PC-3 (cell line): Measurements from ENCODE around the gene NAT9. TPM values are rescaled to one million over a fixed set of nuclear protein-coding genes. Genes with fewer than 3 reads are reported as not detected.

Experiments used
- ATAC-seq: fragments of 200-7000 bp; cut with Tn5 transposase; 2 replicates; pipeline ENCODE4 v1.9.1; 2020; ENCODE audit warnings: mild to moderate bottlenecking, moderate library complexity
- BruUV-seq: library from RNA; stranded (reverse); fragments of 400-500 nt; replicated peaks from 2 replicates; lab custom pipeline; 2021; lab: Mats Ljungman, UMichigan
- CTCF ChIA-PET: fragments of 300-600 bp; sonication (Branson Sonifier 250); formaldehyde crosslinking; loops from one replicate; lab custom pipeline; 2022; ENCODE audit warnings: antibody characterized with exemption; lab: Charles Lee
- POLR2A ChIA-PET: fragments of 300-600 bp; sonication (Branson Sonifier 250); formaldehyde crosslinking; loops from one replicate; lab custom pipeline; 2022; ENCODE audit warnings: antibody characterized with exemption; ENCODE audit not compliant: unreplicated experiment; lab: Charles Lee
- DNase-seq: peaks from one replicate; pipeline ENCODE4 v3.0.0-alpha.2; 2015
- H2AFZ ChIP-seq: fragments of 300-600 bp; sonication (generic); 2 replicates; pipeline ENCODE4 v1.6.0; 2016; ENCODE audit warnings: antibody characterized with exemption, low read length
- H3F3A ChIP-seq: fragments of 300-600 bp; sonication (generic); one replicate; pipeline ENCODE4 v1.6.0; 2017; ENCODE audit warnings: antibody characterized with exemption, low read length, control low read depth, mild to moderate bottlenecking; ENCODE audit not compliant: unreplicated experiment
- H3K27ac ChIP-seq: fragments of 300-600 bp; sonication (generic); 2 replicates; pipeline ENCODE4 v1.5.1; 2016; ENCODE audit warnings: mild to moderate bottlenecking, low read length
- H3K27me3 ChIP-seq: fragments of 300-600 bp; sonication (generic); 2 replicates; pipeline ENCODE4 v1.6.1; 2016; ENCODE audit warnings: low read length, mixed read lengths
- H3K36me3 ChIP-seq: fragments of 300-600 bp; sonication (generic); 2 replicates; pipeline ENCODE4 v1.6.1; 2016; ENCODE audit warnings: low read depth, mixed run types, low read length, mixed read lengths
- H3K4me1 ChIP-seq: fragments of 300-600 bp; sonication (generic); 2 replicates; pipeline ENCODE4 v1.5.1; 2016; ENCODE audit warnings: low read length; ENCODE audit not compliant: insufficient read depth
- H3K4me2 ChIP-seq: fragments of 300-600 bp; sonication (generic); 2 replicates; pipeline ENCODE4 v1.6.0; 2016; ENCODE audit warnings: low read length
- H3K4me3 ChIP-seq: fragments of 300-600 bp; sonication (generic); 2 replicates; pipeline ENCODE4 v1.5.1; 2016; ENCODE audit warnings: mild to moderate bottlenecking, low read length, mixed read lengths
- H3K79me2 ChIP-seq: fragments of 300-600 bp; sonication (generic); 2 replicates; pipeline ENCODE4 v1.6.1; 2017; ENCODE audit warnings: low read length, mixed read lengths
- H3K9ac ChIP-seq: fragments of 300-600 bp; sonication (generic); 2 replicates; pipeline ENCODE4 v1.6.0; 2016; ENCODE audit warnings: mild to moderate bottlenecking, low read length
- H3K9me2 ChIP-seq: fragments of 300-600 bp; sonication (generic); replicated peaks from 2 replicates; pipeline ENCODE4 v1.6.1; 2016; ENCODE audit warnings: mixed run types, low read length, mixed read lengths
- H3K9me3 ChIP-seq: fragments of 300-600 bp; sonication (generic); 2 replicates; pipeline ENCODE4 v1.6.1; 2016; ENCODE audit warnings: low read length, mixed read lengths
- H4K20me1 ChIP-seq: fragments of 300-600 bp; sonication (generic); 2 replicates; pipeline ENCODE4 v1.6.1; 2016; ENCODE audit warnings: low read length, mixed read lengths
- CTCF ChIP-seq: fragments of 300-600 bp; sonication (generic); conservative IDR thresholded peaks from 2 replicates; pipeline ENCODE4 v1.5.1; 2017; ENCODE audit warnings: antibody characterized with exemption, low read depth, mild to moderate bottlenecking, low read length
- EZH2 ChIP-seq: fragments of 300-600 bp; sonication (generic); IDR thresholded peaks from one replicate; pipeline ENCODE4 v1.6.1; 2017; ENCODE audit warnings: antibody characterized with exemption, mild to moderate bottlenecking, low read length; ENCODE audit not compliant: unreplicated experiment
- EZH2phosphoT487 ChIP-seq: fragments of 300-600 bp; sonication (generic); IDR thresholded peaks from 2 replicates; pipeline ENCODE4 v1.6.1; 2018; ENCODE audit warnings: mild to moderate bottlenecking, antibody characterized with exemption, low read length, borderline replicate concordance
- intact Hi-C: fragments of 100-400 bp; cut with micrococcal nuclease; formaldehyde crosslinking; loops from 2 replicates; pipeline ENCODE4 v1.9.0; 2023
- total RNA-seq: library from RNA; depleted of rRNA; stranded (reverse); fragments of >200 nt; gene quantifications from 2 replicates; pipeline ENCODE4 v1.2.3, GENCODE V29; 2014

The NAT9 gene
- total RNA-seq, 1 experiment from 2014 or later: 55.4 TPM

GRCh38 chr17:74806334-74806733, 30.2 kb upstream of the NAT9 start:
- no peaks in the 10 kb centered on the region for H3K79me2 ChIP-seq
- H3K9me3 ChIP-seq: no peaks in the 10 kb centered on the region
- no peaks in the 10 kb centered on the region for H3K9me2 ChIP-seq
- no peak overlapping the region for H2AFZ ChIP-seq
- ChIA-PET CTCF (no interaction called here), POLR2A (no interaction called here)
- no peaks in the 10 kb centered on the region for H3K36me3 ChIP-seq
- no peak overlapping the region for H3K4me2 ChIP-seq
- H3K4me3 ChIP-seq: no peak overlapping the region
- H3K27me3 ChIP-seq: no peaks in the 10 kb centered on the region
- DNase-seq: no peak
- no peaks in the 10 kb centered on the region for H4K20me1 ChIP-seq
- no peak overlapping the region for H3K27ac ChIP-seq
- no peak for ATAC-seq
- intact Hi-C loops: no loop called here
- no peak overlapping the region for H3K9ac ChIP-seq
- TF ChIP-seq EZH2phosphoT487 (no peak), EZH2 (no peak)
- no peaks in the 10 kb centered on the region for H3F3A ChIP-seq
- no TSS peak for BruUV-seq
- no peaks in the 10 kb centered on the region for H3K4me1 ChIP-seq

- Histone ChIP-seq H3F3A (no peaks in the 10 kb centered on the region), H3K4me3 (no peak overlapping the region), H3K79me2 (no peaks in the 10 kb centered on the region), H4K20me1 (no peaks in the 10 kb centered on the region), H3K36me3 (no peaks in the 10 kb centered on the region), H3K27me3 (no peaks in the 10 kb centered on the region), H3K9ac (no peak overlapping the region), H3K4me2 (no peak overlapping the region), H2AFZ (no peak overlapping the region), H3K9me3 (no peaks in the 10 kb centered on the region), H3K4me1 (no peaks in the 10 kb centered on the region), H3K27ac (no peak overlapping the region), H3K9me2 (no peaks in the 10 kb centered on the region)
- DNase-seq (no peak), ATAC-seq (no peak)
- CTCF ChIA-PET: no interaction called here
- BruUV-seq: no TSS peak
- intact Hi-C loops: no loop called here
- TF ChIP-seq CTCF: no peak
- no peak for TF ChIP-seq EZH2
- no peak for TF ChIP-seq EZH2phosphoT487
- POLR2A ChIA-PET: no interaction called here
Observed at GRCh38 chr17:74805591-74805991, 29.4 kb upstream of the NAT9 start.

DNA sequence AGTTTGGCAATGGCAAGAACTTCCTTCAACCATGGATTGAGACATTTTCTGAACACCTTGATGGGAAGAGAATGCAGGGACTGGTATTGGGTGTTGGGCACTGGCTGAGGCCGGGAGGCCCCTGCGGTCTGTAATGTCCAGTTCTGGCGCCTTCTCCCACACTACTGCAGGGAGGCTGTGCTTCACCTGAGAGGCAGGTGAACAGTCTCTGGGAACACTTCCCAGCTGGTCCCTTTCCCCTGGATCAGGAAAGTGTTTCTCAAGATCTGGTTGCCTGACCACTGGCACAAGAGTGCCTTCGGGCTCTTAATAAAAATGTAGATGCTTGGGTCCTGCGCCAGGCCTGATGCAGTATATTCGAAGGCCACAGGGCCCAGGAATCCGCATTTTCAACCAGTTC, 28.5 kb upstream of the NAT9 start:
- no peaks in the 10 kb centered on the region for H3K4me1 ChIP-seq
- no TSS peak for BruUV-seq
- H3K36me3 ChIP-seq: no peaks in the 10 kb centered on the region
- DNase-seq (no peak), ATAC-seq (no peak)
- H3K9me3 ChIP-seq: no peaks in the 10 kb centered on the region
- POLR2A ChIA-PET: no interaction called here
- CTCF ChIA-PET: no interaction called here
- H3K27me3 ChIP-seq: no peaks in the 10 kb centered on the region
- TF ChIP-seq CTCF (no peak), EZH2phosphoT487 (no peak), EZH2 (no peak)
- H3F3A ChIP-seq: no peaks in the 10 kb centered on the region
- H3K9ac ChIP-seq: no peak overlapping the region
- no peak overlapping the region for H3K4me2 ChIP-seq
- H3K79me2 ChIP-seq: no peaks in the 10 kb centered on the region
- no peaks in the 10 kb centered on the region for H4K20me1 ChIP-seq
- H2AFZ ChIP-seq: no peak overlapping the region
- no peaks in the 10 kb centered on the region for H3K9me2 ChIP-seq
- H3K4me3 ChIP-seq: no peak overlapping the region
- no peak overlapping the region for H3K27ac ChIP-seq
- intact Hi-C loops: no loop called here
